ENCODE results near the gene PRKG1. TPM values are rescaled to one million over a fixed set of nuclear protein-coding genes. Genes with fewer than 3 reads are reported as not detected.
A peak's percentile ranks its signal among the peaks of the same experiment; 100 is the strongest.

Gene PRKG1
- total RNA-seq, 1 donor from 2014 or later = 17.9 TPM

DNA sequence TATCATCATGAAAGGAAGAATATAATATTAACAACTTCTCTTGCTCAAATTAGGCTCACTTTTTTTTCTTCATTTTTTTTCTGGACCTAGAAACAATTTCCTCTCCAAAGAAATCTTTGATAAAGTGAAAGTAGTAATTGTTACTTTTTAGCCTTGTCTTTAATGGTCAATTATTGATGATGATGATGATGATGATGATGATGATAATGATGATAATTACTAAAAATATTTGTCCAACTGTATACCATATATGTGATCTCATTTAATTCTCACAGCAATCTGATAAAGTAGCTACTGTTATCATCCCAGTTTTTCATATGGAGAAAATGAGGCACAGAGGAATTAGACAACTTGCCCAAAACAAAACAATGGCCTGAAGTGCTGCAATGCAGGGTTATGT lies 12.8 kb downstream of the PRKG1 start:
- no peaks in the 10 kb centered on the region for H3K9me3 ChIP-seq
- no peak overlapping the region for H3K27ac ChIP-seq
- H3K27me3 ChIP-seq = no peaks in the 10 kb centered on the region
- H3K4me3 ChIP-seq = no peak overlapping the region
- DNase-seq (ENCODE audit: extremely low spot score in 2 of 2) = no peak
- no peaks in the 10 kb centered on the region for H3K4me1 ChIP-seq
- TF ChIP-seq POLR2A (IDR thresholded peaks at IDR 0.05) = no peak
- TF ChIP-seq, protein P1, sequence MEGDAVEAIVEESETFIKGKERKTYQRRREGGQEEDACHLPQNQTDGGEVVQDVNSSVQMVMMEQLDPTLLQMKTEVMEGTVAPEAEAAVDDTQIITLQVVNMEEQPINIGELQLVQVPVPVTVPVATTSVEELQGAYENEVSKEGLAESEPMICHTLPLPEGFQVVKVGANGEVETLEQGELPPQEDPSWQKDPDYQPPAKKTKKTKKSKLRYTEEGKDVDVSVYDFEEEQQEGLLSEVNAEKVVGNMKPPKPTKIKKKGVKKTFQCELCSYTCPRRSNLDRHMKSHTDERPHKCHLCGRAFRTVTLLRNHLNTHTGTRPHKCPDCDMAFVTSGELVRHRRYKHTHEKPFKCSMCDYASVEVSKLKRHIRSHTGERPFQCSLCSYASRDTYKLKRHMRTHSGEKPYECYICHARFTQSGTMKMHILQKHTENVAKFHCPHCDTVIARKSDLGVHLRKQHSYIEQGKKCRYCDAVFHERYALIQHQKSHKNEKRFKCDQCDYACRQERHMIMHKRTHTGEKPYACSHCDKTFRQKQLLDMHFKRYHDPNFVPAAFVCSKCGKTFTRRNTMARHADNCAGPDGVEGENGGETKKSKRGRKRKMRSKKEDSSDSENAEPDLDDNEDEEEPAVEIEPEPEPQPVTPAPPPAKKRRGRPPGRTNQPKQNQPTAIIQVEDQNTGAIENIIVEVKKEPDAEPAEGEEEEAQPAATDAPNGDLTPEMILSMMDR (IDR thresholded peaks at IDR 0.05) = no peak
- TF ChIP-seq POLR2AphosphoS5 (IDR thresholded peaks at IDR 0.05; ENCODE audit: insufficient read depth in 1 of 2, low read depth in 1 of 2) = no peak
- intact Hi-C loops (cut with DNase I) = no loop called here
- no peaks in the 10 kb centered on the region for H3K36me3 ChIP-seq

DNA sequence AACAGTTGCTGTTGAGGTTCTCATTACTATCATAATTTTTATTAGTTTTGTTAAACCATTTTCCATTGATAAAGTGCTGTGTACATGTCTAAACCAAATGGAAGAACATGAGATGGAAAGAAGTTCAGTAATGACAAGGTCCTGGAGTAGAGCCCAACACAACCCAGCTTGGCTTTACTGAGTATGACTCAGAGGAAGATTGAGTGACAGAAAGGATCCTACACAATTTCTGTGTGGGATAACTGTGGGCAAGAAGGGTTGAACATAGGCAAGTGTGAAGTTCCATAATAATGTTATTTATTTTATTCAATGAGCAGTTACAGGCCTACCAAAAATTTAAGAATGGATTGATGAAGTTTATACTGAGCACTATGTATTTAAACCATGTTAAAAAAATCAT lies 15.9 kb downstream of the PRKG1 start:
- Histone ChIP-seq H3K4me1 (no peaks in the 10 kb centered on the region), H3K27ac (no peak overlapping the region), H3K4me3 (no peak overlapping the region), H3K36me3 (no peaks in the 10 kb centered on the region), H3K9me3 (no peaks in the 10 kb centered on the region), H3K27me3 (no peaks in the 10 kb centered on the region)
- intact Hi-C loops (cut with DNase I) = no loop called here
- no peak for TF ChIP-seq POLR2AphosphoS5 (IDR thresholded peaks at IDR 0.05; ENCODE audit: insufficient read depth in 1 of 2, low read depth in 1 of 2)
- TF ChIP-seq, protein P1 (IDR thresholded peaks at IDR 0.05) = no peak
- TF ChIP-seq POLR2A (IDR thresholded peaks at IDR 0.05) = no peak
- no peak for DNase-seq (ENCODE audit: extremely low spot score in 2 of 2)

DNA sequence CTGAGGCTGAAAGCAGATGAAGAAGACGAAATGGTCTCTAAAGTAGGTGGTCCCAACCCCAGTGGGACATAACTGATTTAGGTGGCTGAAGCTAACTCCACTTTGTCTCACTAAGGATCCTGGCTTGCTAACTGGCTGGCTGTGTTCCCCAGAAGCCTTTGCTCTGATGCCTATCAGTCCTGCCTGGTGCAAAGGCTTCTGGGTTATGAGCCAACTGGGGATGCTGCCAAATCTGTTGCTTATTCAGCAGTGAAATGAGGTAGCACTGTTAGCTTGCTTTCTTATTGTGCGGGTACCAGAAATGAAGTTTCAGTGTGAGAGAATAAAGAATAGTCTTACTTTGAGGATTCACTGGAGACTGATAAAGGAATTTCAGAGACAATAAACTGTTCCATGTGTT lies 18.1 kb downstream of the PRKG1 start:
- Histone ChIP-seq H3K9me3 (no peaks in the 10 kb centered on the region), H3K4me1 (peaks cover 5% of the 10 kb centered on the region), H3K27me3 (no peaks in the 10 kb centered on the region), H3K36me3 (no peaks in the 10 kb centered on the region), H3K27ac (no peak overlapping the region), H3K4me3 (no peak overlapping the region)
- DNase-seq (ENCODE audit: extremely low spot score in 2 of 2) = no peak
- TF ChIP-seq, protein P1 (IDR thresholded peaks at IDR 0.05) = no peak
- no peak for TF ChIP-seq POLR2A (IDR thresholded peaks at IDR 0.05)
- no peak for TF ChIP-seq POLR2AphosphoS5 (IDR thresholded peaks at IDR 0.05; ENCODE audit: insufficient read depth in 1 of 2, low read depth in 1 of 2)
- intact Hi-C loops (cut with DNase I) = no loop called here

DNA sequence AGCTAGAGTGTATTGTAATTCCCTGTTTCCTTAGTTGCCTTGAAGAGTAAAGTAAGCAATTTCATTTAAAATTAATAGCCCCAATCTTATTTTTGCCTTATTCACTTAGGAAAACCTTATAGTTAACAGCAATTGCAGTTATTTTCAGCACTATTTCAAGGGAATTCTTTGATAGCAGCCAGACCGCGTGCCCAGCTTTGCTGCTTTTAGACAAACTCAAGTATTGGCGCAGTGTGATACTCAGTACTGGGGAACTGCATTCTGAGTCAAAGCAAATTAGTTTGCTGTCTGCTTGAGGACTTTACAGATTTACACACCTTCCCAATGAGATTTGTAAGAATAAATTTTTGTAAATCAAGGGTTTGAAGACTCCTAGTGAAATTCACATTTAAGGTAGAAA lies 21.2 kb downstream of the PRKG1 start:
- Histone ChIP-seq H3K4me3 (no peak overlapping the region), H3K36me3 (no peaks in the 10 kb centered on the region), H3K4me1 (peaks cover 15% of the 10 kb centered on the region), H3K9me3 (no peaks in the 10 kb centered on the region), H3K27me3 (no peaks in the 10 kb centered on the region), H3K27ac (no peak overlapping the region)
- no peak for DNase-seq (ENCODE audit: extremely low spot score in 2 of 2)
- intact Hi-C loops (cut with DNase I) = no loop called here
- TF ChIP-seq, protein P1 (IDR thresholded peaks at IDR 0.05) = no peak
- no peak for TF ChIP-seq POLR2A (IDR thresholded peaks at IDR 0.05)
- no peak for TF ChIP-seq POLR2AphosphoS5 (IDR thresholded peaks at IDR 0.05; ENCODE audit: insufficient read depth in 1 of 2, low read depth in 1 of 2)

DNA sequence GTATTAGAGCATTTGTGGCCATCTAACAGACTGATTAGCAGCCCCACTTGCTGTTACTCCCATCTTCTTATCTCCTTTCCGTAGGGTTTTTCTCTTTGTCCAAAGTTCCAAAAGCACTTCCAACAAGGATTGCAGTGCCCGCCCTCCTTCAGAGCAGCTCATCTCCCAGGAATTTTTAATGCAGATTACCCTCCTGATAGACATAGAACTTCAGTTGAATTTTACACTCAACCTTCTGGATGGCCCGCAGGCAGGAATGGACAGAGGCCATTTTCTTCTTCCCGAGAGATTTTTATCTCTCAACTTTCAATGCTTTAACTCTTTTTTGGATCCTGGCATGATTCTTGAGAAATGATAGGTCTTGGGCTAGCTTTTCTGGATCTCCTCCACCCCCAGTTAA lies 23.3 kb downstream of the PRKG1 start:
- intact Hi-C loops (cut with DNase I) = no loop called here
- Histone ChIP-seq H3K4me3 (no peak overlapping the region), H3K27me3 (no peaks in the 10 kb centered on the region), H3K4me1 (peaks cover 15% of the 10 kb centered on the region), H3K36me3 (no peaks in the 10 kb centered on the region), H3K9me3 (no peaks in the 10 kb centered on the region), H3K27ac (peak overlapping the region; percentile 15)
- TF ChIP-seq POLR2AphosphoS5 (IDR thresholded peaks at IDR 0.05; ENCODE audit: insufficient read depth in 1 of 2, low read depth in 1 of 2) = no peak
- TF ChIP-seq, protein P1 (IDR thresholded peaks at IDR 0.05) = no peak
- no peak for TF ChIP-seq POLR2A (IDR thresholded peaks at IDR 0.05)
- DNase-seq (ENCODE audit: extremely low spot score in 2 of 2) = no peak
